H7 (cell line): ENCODE results near the gene CDKN1C. TPM values are rescaled to one million over a fixed set of nuclear protein-coding genes. Genes with fewer than 3 reads are reported as not detected.

Experiments
- DNase-seq: peaks from one replicate; pipeline ENCODE4 v3.0.0; 2012
- H3K27me3 ChIP-seq: 2 replicates; pipeline ENCODE4 v1.6.0; 2011; ENCODE audit warnings: mild to moderate bottlenecking, low read length; ENCODE audit not compliant: control insufficient read depth, insufficient read depth
- H3K36me3 ChIP-seq: replicated peaks from 2 replicates; pipeline ENCODE4 v1.5.1; 2011; ENCODE audit warnings: low read length; ENCODE audit not compliant: control insufficient read depth, insufficient read depth
- H3K4me3 ChIP-seq: 2 replicates; pipeline ENCODE4 v1.5.1; 2011; ENCODE audit warnings: low read depth, mild to moderate bottlenecking, control low read depth, low read length, moderate library complexity; ENCODE audit not compliant: insufficient read depth
- total RNA-seq: library from RNA; depleted of rRNA; stranded (reverse); fragments of >200 nt; shearing (Covaris generic); gene quantifications from 2 replicates; pipeline ENCODE4 v1.2.3, GENCODE V29; 2014

Gene CDKN1C
- total RNA-seq, 1 experiment from 2014 or later: 58.4 TPM

GRCh38 chr11:2927121-2927800 lies 41.7 kb upstream of the CDKN1C start:
- no peak overlapping the region for H3K4me3 ChIP-seq
- peaks cover 27% of the 10 kb centered on the region for H3K27me3 ChIP-seq
- no peaks in the 10 kb centered on the region for H3K36me3 ChIP-seq
- peak; percentile 67 for DNase-seq

DNA sequence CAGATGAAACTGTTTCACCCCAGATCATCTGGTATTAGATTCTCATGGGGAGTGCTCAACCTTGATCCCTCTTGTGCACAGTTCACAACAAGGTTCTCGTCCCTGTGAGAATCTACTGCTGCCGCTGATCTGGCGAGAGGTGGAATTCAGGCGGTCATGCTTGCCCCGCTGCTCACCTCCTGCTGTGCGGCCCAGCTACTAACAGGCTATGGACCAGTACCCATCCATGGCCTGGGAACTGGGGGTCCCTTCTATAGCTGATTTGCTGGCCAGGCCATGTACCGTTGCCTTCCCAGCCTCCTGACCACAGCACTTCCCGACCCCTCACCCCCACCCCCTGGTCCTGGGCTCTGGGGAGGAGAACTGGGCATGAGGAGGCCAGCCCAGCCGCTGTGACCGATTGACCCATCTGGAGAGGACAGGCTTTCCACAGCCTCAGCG lies 41.1 kb upstream of the CDKN1C start:
- peak; percentile 61 for DNase-seq
- H3K36me3 ChIP-seq: no peaks in the 10 kb centered on the region
- no peak overlapping the region for H3K4me3 ChIP-seq
- H3K27me3 ChIP-seq: peaks cover 27% of the 10 kb centered on the region

GRCh38 chr11:2924821-2925675 lies 39.5 kb upstream of the CDKN1C start:
- Histone ChIP-seq H3K27me3 (peaks cover 27% of the 10 kb centered on the region), H3K4me3 (no peak overlapping the region), H3K36me3 (no peaks in the 10 kb centered on the region)
- peak; percentile 60 for DNase-seq

GRCh38 chr11:2924381-2924780 lies 38.8 kb upstream of the CDKN1C start:
- no peaks in the 10 kb centered on the region for H3K36me3 ChIP-seq

DNA sequence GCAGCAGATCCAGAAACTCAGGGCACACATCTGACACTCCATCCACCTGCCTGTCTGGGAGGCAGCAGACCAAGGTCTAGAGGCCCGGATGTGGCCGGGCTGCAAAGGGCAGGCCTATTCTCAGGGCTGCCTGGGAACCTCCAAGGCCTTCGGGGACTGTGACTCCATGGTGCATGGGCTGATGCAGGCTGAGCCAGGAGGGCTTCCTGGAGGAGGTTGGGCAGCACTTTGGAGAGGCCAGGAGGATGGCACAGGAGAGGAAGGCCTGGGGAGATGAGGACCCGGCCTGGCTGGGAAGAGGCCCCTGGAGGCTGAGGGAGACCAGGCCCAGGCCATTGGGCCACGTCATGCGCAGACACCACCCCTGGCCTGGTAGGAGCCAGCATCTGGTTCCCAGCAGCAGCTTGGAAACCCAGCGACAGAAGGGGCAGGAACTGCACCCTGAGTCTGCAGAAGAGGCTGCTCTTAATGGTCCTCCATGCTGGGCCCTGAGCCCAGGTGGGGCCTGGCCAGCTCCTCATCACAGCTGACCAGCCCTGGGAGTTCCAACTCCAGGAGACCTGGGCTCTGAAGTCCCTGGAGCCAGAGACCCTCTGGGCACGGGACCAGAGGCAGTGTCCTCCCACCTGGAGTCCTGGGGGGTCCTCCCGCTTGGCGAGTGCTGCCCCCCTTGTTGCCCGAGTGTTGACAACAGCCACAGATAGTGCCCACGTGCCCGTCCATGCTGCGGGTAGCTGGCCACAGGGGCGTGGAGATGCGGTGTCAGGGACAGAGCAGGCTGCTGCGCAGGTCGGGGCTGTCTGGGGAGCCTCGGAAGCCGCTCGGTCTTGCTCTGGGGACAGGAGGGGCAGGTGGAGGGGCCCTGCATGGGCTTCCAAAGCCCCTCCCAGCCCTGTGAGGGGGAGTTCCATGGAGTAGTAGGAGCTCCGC lies 38.1 kb upstream of the CDKN1C start:
- peaks cover 16% of the 10 kb centered on the region for H3K27me3 ChIP-seq
- H3K36me3 ChIP-seq: no peaks in the 10 kb centered on the region
- DNase-seq: peak; percentile 62
- H3K4me3 ChIP-seq: no peak overlapping the region

More at GRCh38 chr11:2924381-2924780, 38.8 kb upstream of the CDKN1C start:
- DNase-seq: peak; percentile 71
- no peak overlapping the region for H3K4me3 ChIP-seq
- peaks cover 21% of the 10 kb centered on the region for H3K27me3 ChIP-seq

- DNase-seq: peak; percentile 61
- Histone ChIP-seq H3K4me3 (no peak overlapping the region), H3K27me3 (peaks cover 5% of the 10 kb centered on the region; the same call in 1 of the 2 replicates), H3K36me3 (no peaks in the 10 kb centered on the region)
These were observed 37.1 kb upstream of the CDKN1C start for GRCh38 chr11:2922655-2923054.

DNA sequence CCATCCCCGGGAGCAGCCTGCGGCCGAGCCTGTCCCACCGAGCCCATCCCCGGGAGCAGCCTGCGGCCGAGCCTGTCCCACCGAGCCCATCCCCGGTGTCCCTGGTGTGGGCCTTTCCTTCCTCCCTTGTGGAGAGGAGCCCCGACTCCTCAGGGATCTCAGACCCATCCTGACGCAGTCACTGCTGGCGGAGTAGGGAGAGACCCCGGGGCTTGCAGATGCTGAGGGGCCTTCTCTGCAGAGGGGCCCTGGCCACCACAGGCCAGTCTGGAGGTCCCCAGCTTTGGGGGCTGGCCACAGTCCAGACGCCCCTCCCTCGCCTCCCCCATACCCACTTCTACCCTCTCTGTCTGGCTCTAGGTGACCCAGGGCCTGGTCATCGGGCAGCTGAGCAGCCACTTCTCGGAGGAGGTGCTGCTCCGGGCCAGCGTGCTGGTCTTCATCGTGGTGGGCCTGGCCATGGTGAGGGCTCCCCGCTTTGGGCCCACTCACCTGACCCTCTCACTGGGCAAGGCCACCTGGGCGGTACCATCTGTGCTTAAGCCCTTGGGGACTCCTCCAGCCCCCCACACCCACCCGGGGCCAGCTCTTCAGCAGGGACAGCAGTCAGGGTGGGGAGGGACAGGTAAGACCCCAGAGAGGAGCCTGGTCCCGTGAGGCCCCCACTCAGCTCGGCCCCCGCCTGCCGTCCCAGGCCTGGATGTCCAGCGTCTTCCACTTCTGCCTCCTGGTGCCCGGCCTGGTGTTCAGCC lies 36.3 kb upstream of the CDKN1C start:
- Histone ChIP-seq H3K4me3 (no peak overlapping the region), H3K27me3 (no peaks in the 10 kb centered on the region), H3K36me3 (no peaks in the 10 kb centered on the region)
- peak; percentile 75 for DNase-seq

DNA sequence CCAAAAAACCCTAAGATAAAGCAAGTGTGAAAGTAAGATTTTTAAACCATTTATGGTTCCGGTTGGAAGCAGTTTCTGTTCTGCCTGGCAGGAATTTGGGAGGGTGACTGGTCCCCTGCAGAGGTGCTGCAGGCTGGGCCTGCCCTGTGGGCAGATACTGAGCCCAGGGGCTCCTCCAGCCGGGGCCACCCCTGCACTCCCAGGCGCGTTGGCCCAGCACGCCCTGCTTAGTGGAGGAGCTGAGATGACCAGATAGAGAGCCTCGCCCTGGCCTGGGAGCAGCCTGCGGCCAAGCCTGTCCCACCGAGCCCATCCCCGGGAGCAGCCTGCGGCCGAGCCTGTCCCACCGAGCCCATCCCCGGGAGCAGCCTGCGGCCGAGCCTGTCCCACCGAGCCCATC lies 35.7 kb upstream of the CDKN1C start:
- no peaks in the 10 kb centered on the region for H3K27me3 ChIP-seq
- H3K4me3 ChIP-seq: no peak overlapping the region
- DNase-seq: peak; percentile 77
- no peaks in the 10 kb centered on the region for H3K36me3 ChIP-seq

DNA sequence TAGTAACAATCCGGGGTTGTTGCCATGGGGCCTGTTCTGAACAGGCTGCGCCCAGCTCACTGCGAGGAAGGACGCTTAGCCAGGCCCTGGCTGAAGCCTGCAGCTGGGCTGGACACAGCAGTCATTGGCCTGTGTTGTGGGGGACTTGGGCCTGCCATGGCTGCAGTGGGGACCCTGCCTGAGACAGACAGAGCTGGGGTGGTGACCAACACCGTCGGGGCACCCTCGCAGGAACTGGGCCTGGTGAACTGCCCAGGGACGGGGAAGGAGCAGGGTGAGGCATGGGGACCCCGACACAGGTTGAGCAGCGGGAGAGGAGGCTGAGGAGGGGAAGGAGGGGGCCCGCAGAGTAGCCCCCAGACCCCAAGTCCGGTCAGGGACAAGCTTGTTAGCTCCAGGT lies 34.8 kb upstream of the CDKN1C start:
- Histone ChIP-seq H3K27me3 (no peaks in the 10 kb centered on the region), H3K4me3 (no peak overlapping the region), H3K36me3 (no peaks in the 10 kb centered on the region)
- DNase-seq: no peak

- DNase-seq: peak; percentile 60
- Histone ChIP-seq H3K4me3 (no peak overlapping the region), H3K36me3 (no peaks in the 10 kb centered on the region), H3K27me3 (no peaks in the 10 kb centered on the region)
These were observed 34.3 kb upstream of the CDKN1C start for GRCh38 chr11:2919837-2920236.

DNA sequence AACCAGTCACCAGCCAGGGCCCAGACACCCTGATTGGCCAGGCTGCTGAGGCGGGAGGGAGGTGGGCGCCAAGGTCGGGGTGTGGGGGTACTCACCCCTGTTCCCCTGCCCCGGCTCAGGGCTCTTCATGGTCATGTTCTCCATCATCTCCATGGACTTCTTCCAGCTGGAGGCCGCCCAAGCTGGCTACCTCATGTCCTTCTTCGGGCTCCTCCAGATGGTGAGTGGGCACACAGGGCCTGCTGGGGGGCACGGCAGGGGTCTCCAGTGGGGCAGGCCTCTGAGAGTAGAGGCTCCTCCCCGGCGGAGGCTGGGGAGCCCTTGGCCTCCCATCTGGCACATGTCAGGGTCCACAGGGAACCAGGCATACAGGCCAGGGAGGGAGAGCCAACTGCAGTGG lies 33.6 kb upstream of the CDKN1C start:
- no peaks in the 10 kb centered on the region for H3K36me3 ChIP-seq
- DNase-seq: no peak

DNA sequence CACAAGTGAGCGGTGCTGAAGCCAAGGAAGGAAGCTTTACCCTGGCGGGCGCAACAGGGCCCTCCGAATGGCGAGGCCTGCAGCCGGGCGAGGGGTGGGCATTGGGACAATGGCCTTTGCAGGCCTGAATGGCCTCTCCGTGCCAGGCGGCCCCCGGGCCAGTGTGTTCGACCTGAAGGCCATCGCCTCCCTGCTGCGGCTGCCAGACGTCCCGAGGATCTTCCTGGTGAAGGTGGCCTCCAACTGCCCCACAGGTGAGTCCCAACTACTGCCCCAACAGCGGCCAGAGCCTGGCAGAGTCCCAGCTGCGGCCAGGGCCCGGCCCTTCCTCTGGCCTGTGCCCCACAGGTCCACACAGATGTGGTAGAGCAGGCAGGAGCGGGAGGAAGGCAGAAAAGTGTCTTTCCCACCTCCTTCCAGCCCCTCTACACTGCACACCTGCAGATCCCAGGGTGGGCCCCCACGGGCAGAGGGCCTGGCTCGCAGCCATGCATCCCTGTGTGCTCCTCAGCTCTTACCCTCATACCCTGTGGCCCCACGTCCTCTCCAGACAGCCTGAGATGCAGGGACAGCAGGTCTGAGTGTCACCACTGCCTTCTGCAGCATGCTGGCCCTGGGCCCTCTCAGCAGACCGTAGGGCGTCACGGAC lies 32.4 kb upstream of the CDKN1C start:
- Histone ChIP-seq H3K36me3 (no peaks in the 10 kb centered on the region), H3K27me3 (no peaks in the 10 kb centered on the region), H3K4me3 (no peak overlapping the region)
- DNase-seq: peak; percentile 64

More for the DNA sequence above, 33.6 kb upstream of the CDKN1C start:
- Histone ChIP-seq H3K27me3 (no peaks in the 10 kb centered on the region), H3K4me3 (no peak overlapping the region)

- peak; percentile 71 for DNase-seq
- H3K27me3 ChIP-seq: no peaks in the 10 kb centered on the region
- H3K36me3 ChIP-seq: no peaks in the 10 kb centered on the region
- no peak overlapping the region for H3K4me3 ChIP-seq
These were observed 31.5 kb upstream of the CDKN1C start for GRCh38 chr11:2916892-2917645.
